SK-N-SH treated with all-trans-retinoic acid at 6 μM for 48 hours (cell line): Measurements from ENCODE around the gene DAPL1.

Experiments used
- BACH2 ChIP-seq: fragments of 250-450 bp; sonication (Bioruptor Pico); IDR thresholded peaks from 2 replicates; pipeline ENCODE4 v1.9.0; 2021; ENCODE audit warnings: mild to moderate bottlenecking, borderline replicate concordance
- TCF4 ChIP-seq: fragments of 250-450 bp; sonication (Bioruptor Pico); IDR thresholded peaks from 2 replicates; pipeline ENCODE4 v1.8.0; 2021; ENCODE audit warnings: mild to moderate bottlenecking, moderate library complexity, borderline replicate concordance
- TOX ChIP-seq: fragments of 250-450 bp; sonication (Bioruptor Pico); IDR thresholded peaks from 2 replicates; pipeline ENCODE4 v1.8.0; 2021; ENCODE audit warnings: mild to moderate bottlenecking, moderate library complexity, borderline replicate concordance
- ZFP3 ChIP-seq: fragments of 250-450 bp; sonication (Bioruptor Pico); IDR thresholded peaks from 2 replicates; pipeline ENCODE4 v1.5.0; 2020; ENCODE audit warnings: mild to moderate bottlenecking, moderate library complexity
- ZNF70 ChIP-seq: fragments of 450-650 bp; formaldehyde crosslinking; IDR thresholded peaks from 2 replicates; pipeline ENCODE4 v1.5.0; 2020; ENCODE audit warnings: mild to moderate bottlenecking, moderate library complexity
- TF ChIP-seq, protein P1 (sequence below): fragments of 250-450 bp; sonication (Bioruptor Pico); IDR thresholded peaks from 2 replicates; pipeline ENCODE4 v1.5.1; 2021; ENCODE audit warnings: mild to moderate bottlenecking, moderate library complexity

DNA sequence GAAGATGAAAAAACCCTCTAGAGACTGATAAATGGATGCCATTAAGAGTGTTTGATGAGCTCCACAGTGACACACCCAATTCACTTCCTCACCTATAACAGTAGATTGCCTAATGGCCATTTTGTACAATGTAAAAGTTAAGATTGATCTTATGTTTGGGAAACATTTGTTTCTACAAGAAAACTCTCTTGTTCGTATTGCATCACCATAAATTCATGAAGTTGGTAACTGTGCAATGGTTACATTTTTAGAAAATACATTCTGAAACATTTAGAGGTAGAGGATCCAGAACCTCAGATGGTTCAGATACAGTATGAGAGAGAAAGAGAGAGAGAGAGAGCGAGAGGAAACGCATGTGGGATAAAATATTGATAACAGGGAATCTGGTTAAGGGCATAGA is 31.8 kb downstream of the DAPL1 start:
- no peak for TF ChIP-seq TCF4 (CRISPR knock-in tag)
- no peak for TF ChIP-seq TOX (CRISPR knock-in tag)
- no peak for TF ChIP-seq ZFP3 (CRISPR knock-in tag)
- no peak for TF ChIP-seq BACH2 (CRISPR knock-in tag)
- TF ChIP-seq, protein P1, sequence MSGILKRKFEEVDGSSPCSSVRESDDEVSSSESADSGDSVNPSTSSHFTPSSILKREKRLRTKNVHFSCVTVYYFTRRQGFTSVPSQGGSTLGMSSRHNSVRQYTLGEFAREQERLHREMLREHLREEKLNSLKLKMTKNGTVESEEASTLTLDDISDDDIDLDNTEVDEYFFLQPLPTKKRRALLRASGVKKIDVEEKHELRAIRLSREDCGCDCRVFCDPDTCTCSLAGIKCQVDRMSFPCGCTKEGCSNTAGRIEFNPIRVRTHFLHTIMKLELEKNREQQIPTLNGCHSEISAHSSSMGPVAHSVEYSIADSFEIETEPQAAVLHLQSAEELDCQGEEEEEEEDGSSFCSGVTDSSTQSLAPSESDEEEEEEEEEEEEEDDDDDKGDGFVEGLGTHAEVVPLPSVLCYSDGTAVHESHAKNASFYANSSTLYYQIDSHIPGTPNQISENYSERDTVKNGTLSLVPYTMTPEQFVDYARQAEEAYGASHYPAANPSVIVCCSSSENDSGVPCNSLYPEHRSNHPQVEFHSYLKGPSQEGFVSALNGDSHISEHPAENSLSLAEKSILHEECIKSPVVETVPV (CRISPR knock-in tag): no peak
- TF ChIP-seq ZNF70 (CRISPR knock-in tag): no peak
